HG03280 (cell line): Measurements from ENCODE around the gene SAMD15.
"Not testable (repeated sequence)": the region's sequence is repeated elsewhere in the genome, so short reads cannot be mapped to it uniquely, and the experiment has no call there.

ENCODE experiments used
- ATAC-seq: cut with Tn5 transposase; IDR thresholded peaks from one replicate; pipeline ENCODE4 v1.9.1; 2021; ENCODE audit warnings: mild to moderate bottlenecking, moderate library complexity; ENCODE audit not compliant: unreplicated experiment

Gene SAMD15

DNA sequence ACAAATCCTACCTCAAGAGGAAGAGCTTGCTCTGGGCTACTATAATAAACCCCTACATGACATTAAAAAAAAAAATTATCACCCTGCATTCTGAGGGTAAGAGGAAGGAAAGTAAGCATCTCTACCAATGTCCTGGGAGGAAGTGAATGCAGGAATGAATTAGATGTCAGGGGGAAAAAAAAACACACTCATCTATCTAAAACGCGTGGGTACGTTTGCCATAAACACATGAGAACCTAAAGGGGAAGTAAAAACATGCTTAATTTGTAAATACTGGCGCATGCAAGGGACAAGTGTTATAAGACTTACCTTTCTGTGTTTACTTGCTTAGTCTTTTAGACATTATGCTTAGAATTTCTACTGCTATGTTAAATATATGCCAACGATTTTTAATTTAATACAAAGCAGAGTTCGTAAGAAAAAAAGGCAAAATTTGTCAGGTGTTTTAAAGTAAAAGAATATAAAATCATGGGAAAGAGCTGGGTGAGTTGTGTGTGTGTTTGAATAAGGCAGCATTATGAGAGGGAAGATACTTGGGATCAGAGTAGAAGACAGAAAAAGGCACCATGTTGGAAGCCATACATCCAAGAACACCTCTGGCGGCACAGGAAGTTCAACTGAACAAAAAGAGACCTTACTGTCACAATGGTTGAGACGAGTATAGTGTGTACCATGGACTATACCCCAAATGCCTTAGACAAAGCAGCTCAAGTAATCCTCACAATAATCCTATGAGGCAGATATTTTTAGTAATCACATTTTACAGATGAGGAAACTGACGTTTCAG, 1.8 kb upstream of the SAMD15 start:
- ATAC-seq, result no peak

DNA sequence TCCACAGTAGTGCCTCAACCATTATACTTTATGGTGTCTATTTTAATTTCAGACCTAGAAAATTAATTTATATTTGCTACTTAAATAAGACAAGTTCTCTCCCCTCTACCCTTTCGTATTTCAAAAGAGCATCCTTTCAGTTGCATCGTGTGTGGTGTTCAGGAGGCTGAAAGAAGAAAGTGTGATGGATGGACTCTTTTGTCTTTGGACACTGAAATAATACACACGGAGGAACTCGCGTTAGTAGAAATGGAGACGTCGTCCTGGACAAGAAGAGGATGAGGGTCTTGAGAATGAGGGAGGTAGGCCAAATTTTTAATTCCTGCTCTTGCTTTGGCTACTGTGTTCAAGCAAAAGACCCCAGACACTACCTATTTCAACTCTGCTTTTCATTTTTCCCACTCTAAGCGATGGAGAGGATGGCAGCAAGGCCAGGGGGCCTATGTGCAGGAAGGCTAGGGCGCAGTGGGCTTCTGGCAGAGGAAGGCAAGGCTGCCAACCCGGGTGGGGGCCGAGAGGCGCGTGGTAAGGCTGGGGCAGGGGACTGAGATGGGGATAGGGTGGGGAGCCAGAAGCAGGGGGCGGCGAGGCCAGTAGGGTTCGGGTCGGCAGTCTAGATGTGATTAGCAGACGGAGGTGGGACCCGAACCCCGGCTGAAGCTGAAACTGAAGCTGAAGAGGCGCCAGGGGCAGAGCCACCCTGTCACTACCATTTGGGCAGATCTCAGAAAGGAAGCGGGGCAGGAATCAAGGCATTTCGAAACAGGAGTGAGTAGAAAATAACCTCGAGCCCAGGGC, 1.0 kb upstream of the SAMD15 start:
- peak; percentile 11 for ATAC-seq

DNA sequence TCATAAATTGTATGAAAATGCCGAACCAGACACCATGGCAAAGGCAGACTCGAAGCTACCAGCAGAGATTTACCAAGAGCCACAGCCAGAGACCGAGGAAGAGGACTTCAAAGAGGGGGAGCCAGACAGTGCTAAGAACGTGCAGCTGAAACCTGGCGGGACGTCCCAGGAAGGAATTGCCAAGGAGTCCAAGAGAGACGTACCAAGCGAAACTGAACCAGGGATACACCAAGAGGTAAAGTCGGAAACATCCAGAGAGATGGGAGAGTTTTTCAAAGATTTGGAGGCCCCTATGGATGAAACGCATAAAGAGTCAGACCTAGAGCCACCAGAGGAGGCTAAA, 294 bp downstream of the SAMD15 start:
- no peak for ATAC-seq

DNA sequence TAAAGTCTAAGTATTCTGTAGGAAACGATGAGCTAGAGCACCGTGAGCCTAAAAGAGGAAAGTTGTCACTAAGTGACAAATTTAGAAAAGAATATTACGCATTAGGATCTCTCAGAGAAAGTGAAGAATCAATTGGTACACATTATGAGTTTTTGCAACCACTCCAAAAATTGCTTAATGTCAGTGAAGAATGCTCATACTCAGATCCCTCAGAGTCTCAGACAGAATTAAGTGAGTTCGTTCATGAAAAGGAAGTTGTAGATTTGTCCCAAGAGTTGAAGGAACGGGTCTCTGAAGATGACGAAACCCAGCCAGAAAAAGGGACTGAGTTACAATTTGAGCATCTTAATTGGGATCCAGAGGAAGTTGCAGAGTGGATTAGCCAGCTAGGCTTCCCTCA, 1.5 kb downstream of the SAMD15 start:
- ATAC-seq, result no peak

DNA sequence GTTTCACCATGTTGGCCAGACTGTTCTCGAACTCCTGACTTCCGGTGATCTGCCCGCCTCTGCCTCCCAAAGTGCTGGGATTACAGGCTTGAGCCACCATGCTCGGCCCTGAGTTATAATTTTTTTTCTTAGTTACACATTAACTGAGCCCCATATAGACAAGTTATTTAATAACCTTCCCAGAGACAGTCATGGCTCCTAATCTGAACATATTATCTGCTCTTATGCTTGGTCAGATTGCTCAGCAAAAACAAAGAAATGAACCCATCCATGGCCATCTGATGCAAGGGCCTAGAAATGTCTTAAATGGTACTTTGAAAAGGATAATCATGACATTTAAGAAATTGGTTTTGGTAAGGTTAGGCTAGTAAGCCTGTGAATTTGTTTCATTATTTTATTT, 13.0 kb downstream of the SAMD15 start:
- ATAC-seq, result no peak

DNA sequence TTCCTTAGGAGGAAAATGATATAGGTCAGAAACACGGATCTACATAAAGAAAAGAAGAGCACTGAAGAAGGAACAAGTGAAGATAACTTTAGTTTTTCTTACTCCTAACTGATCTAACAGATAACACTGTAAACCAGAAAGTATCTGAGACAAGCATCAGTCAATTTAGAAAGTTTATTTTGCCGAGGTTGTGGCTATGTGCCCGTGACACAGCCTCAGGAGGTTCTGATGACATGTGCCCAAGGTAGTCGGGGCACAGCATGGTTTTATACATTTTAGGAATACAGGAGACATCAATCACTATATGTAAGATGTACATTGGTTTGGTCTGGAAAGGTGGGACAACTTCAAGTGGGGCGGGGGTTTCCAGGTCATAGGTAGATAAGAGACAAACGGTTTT, 23.0 kb downstream of the SAMD15 start:
- no peak for ATAC-seq

DNA sequence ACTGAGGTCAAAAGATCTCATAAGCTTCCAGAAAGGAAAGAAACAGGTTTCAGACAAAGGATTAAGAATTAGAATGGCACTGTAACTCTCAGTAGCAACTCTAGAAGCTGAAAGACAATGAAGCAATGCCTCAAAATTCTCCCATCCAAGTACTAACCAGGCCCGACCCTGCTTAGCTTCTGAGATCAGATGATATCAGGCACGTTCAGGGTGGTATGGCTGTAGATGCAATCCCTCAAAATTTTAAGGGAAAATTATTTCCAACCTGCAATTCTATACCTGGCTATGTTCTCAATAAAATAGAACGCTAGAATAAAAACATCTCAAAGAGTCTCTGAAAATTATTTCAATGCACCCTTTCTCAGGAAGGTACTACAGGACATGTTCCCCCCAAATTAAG, 26.6 kb downstream of the SAMD15 start:
- ATAC-seq, result no peak

DNA sequence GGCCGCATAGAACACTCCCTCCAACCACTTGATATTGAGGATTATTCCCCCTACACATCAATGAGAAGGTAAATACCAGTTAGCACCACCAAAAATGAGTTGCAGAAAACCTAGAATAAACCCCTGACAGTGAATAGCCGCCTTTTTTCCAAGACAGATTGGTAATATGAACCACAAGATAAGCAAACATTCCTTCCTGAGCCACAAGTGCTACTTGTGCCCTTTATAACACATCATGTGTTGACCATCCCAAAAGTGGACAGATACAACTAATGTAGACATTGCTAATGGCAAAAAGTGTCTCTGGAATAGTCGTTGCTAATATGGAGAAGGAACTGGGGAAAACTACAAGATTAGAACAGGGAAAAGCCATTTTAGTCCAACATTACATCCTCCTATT, 28.9 kb downstream of the SAMD15 start:
- no peak for ATAC-seq

DNA sequence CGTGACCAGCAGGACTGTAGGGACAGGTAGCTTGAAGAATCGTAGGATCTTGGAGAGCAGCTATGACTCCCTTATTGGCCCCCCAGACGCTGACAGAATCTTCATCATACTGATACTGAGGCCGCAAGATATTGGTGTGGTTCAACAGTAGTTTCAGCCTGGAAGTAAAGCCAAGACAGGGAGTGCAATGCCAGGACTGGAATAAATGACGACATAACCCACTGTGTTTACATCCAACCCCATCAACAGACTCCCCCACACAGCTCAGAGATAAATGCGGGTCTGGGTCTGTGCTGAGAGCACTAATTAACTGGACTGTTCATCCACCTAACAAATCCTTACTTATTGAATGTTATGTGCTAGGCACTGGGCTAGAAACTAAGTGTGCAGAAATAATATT, 29.5 kb downstream of the SAMD15 start:
- ATAC-seq, result no peak

DNA sequence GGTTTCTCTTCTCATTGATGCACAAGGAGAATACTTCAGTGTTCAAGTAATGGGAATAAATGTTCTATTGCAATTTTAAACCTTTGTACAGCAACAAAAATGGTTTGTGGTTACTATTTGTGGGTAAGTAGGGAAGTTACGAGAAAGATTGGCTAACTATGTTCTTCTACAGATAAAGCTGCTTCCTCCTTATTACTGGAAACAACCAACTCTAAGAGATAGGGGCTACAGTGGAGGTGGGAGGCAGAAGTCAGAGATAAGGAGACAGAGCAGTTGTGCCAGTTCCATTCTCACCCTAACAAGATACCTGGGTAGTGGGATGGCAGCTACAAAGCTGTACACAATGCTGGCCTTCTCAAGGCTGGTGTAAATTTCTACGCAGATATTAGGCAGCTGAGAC, 30.0 kb downstream of the SAMD15 start:
- ATAC-seq, result no peak

DNA sequence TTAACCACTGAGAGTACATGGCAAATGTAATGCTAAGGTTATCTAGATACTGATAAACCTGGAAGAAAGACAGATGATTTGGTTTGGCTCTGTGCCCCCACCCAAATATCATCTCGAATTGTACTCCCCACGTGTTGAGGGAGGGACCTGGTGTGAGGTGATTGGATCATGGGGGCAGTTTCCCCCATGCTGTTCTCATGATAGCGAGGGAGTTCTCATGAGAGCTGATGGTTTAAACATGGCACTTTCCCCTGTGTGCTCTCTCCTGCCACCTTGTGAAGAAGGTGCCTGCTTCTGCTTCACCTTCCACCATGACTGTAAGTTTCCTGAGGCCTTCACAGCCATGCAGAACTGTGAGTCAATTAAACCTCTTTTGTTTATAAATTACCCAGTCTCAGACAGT, 32.0 kb downstream of the SAMD15 start:
- no peak for ATAC-seq

DNA sequence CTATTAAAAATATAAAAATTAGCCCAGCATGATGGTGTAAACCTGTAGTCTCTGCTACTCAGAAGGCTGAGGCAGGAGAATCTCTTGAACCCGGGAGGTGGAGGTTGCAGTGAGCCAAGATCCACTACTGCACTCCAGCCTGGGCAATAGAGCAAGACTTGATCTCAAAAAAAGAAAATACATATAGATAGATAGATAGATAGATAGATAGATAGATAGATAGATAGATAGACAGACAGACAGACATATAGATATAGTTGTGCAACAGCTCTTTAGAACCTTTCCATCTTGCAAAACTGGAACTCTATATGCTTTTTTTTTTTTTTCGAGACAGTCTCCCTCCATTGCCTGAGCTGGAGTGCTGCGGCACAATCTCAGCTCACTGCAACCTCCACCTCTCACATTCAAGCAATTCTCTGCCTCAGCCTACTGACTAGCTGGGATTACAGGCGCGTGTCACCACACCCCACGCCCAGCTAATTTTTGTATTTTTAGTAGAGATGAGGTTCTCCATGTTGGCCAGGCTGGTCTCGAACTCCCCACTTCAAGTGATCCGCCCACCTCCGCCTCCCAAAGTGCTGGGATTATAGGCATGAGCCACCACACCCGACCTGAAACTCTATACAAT, 38.3 kb downstream of the SAMD15 start:
- not testable (repeated sequence) for ATAC-seq

DNA sequence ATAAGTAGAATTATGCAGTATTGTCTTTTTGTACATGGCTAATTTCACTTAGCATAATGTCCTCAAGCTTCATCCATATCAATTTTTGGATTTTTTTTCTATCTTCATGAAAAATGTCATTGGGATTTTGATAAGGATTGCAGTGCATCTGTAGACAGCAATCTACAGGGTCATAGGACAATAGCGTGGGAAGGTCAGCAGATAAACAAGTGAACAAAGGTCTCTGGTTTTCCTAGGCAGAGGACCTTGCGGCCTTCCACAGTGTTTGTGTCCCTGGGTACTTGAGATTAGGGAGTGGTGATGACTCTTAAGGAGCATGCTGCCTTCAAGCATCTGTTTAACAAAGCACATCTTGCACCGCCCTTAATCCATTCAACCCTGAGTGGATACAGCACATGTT, 38.9 kb downstream of the SAMD15 start:
- not testable (repeated sequence) for ATAC-seq

DNA sequence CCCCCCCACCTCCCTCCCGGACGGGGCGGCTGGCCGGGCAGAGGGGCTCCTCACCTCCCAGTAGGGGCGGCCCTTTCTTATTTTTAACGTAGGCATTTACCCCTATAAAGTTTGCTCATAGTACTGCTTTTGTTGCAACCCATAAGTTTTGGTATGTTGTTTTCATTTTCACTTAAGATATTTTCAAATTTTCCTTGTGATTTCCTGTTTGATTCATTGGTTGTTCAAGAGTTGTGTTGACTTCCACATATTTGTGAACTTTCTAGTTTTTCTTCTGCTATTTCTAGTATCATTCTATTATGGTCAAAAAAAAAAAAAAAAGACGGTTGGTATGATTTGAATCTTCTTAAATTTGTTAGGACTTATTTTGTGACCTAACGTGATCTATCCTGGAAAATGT, 39.7 kb downstream of the SAMD15 start:
- ATAC-seq, result no peak

DNA sequence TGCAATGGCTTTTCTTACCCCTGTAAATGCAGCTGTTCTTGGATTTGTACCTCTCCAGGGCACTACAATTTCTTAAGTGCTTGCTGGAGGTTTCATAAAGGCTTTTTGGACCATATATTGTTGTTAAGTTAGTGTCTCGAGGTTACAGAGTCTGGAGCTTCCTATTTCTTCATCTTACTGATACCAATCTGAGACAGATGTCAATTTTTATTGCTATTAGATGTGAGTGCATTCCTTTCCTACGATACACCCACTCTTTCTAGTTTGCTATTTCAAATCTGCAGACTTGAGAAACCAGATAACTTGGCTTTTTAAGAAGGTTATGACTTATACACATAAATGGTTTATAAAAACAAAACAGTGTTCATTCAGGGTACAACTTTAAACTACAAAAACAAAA, 44.0 kb downstream of the SAMD15 start:
- ATAC-seq, result no peak

DNA sequence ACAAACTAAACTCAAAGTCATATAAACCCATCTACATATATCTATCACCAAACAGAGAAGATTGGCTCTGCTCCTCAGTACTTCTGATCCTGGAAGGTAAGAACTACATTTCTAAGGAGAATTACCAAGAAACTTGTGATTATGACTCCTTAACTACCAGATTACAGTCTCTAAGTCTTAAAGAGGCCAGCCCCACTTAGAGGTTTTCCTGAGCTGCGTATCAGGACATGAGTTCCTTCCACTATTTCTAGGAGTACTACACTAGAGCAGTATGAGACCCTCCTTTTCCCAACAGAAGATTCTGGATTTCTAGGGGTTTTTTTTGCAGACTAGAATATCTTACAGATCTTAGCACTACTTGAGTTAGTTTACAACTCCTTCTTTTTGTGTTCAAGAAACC, 46.2 kb downstream of the SAMD15 start, which contains the start of gene NOXRED1:
NOXRED1 (minus strand) TSS at position 101 of the 400 bp plus-strand sequence. CDS start 634 bp downstream, outside the sequence.
- no peak for ATAC-seq

DNA sequence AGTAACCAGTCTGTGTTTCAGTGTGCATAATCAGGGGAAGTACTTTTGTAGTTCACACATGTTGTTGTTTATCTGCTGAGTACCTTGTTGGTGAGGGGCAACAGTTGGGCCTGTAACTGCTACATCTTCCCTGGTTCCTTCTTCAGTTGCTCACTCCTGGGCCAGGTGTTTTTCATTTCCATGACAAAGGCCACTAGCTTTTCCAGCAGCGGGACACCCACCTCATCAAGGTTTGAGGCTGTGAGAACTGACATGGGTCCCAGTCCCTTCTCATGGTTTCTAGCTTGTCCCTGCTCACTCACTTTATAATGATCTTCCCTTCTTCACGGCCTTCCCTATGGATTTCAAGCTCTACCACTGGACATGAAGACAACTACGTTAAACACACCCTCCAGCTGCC, 47.7 kb downstream of the SAMD15 start:
- no peak for ATAC-seq

DNA sequence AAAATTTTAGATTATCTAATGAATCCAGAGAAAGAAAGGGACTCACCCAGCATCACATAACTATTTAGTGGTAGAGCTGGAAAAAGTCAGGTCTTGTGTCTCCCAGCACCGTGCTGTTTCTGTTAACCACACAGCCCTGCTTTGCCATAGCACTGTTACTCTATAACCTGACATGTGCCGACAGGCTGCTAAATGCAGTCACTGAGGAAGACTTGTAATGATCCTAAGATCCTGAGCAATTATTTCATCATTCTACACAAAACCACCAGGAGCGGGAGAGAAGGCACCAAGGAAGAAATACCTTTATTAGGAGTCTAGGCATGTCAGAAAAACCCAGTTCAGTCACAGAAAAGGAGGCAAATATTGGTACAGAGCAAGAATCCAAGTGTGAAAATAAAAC, 49.2 kb downstream of the SAMD15 start:
- no peak for ATAC-seq

DNA sequence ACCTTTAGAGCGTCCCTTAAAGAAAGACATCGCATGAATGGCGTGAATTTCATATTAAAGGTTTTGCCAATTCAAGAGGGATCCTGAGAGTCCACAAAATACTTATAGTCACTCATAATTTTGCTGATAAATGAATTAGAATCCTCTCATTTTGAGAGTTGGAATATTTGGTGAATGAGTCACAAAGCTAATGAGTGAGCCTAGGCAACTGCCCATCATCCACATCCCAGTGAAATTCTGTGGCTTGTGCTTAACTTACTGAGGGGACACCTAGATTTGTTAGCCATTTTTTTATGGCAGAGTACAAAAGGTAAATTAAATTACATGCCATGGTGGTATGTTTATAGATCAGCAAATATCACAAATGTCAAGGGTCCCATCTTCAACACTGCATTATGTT, 58.9 kb downstream of the SAMD15 start:
- no peak for ATAC-seq

DNA sequence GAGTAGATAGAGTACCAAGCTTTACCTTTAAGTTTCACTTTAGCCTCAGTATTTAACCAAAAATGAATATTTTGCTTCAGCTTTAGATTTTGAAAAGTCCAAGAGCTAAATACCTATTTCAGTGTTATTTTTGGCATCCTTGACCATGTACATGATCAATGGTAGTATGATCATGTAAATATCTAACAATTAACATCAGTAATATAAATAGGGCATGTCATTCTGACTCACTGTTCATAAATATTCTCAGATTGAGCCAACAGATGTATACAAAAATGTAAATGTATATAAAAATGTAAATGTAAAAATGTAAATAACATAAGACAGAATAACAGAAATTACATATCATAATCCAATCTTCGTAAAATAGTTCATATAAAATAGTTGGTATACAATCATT, 61.4 kb downstream of the SAMD15 start:
- no peak for ATAC-seq

DNA sequence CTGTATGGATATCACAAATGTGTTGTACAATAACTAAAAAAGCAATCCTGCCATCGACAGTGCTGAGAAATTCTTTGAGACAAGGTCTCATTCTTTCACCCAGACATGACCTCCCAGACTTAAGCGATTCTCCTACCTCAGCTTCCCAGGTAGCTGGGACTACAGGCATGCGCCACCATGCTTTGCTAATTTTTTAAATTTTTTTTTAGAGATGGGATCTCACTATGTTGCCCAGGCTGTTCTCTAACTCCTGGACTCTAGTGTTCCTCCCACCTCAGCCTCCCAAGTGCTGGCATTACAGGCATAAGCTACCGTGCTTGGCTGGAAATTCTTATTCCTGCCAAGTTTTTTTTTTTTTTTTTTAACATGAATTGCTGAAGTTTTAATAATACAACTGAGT, 62.7 kb downstream of the SAMD15 start:
- no peak for ATAC-seq
